Smooth muscle cell (in vitro differentiated cells): ENCODE measurements around the gene VTI1A. TPM values are rescaled to one million over a fixed set of nuclear protein-coding genes. Genes with fewer than 3 reads are reported as not detected.
A peak's percentile ranks its signal among the peaks of the same experiment; 100 is the strongest.

Source experiments
- DNase-seq: peaks from one replicate; lab custom pipeline; 2025; ENCODE audit not compliant: unreplicated experiment; lab: John Stamatoyannopoulos, UW
- H2AFZ ChIP-seq: fragments of 200-600 bp; sonication (generic); 2 replicates; pipeline ENCODE4 v1.6.0; 2016; ENCODE audit warnings: antibody characterized with exemption, low read depth, mild to moderate bottlenecking
- H3F3A ChIP-seq: fragments of 200-600 bp; sonication (generic); 2 replicates; pipeline ENCODE4 v1.6.0; 2017; ENCODE audit warnings: antibody characterized with exemption, low read depth
- H3K27ac ChIP-seq: fragments of 200-600 bp; sonication (generic); 2 replicates; pipeline ENCODE4 v1.5.1; 2016; ENCODE audit warnings: low read depth, mild to moderate bottlenecking
- H3K27me3 ChIP-seq: fragments of 200-600 bp; sonication (generic); 2 replicates; pipeline ENCODE4 v1.6.1; 2016; ENCODE audit warnings: low read depth, mild to moderate bottlenecking
- H3K36me3 ChIP-seq: fragments of 200-600 bp; sonication (generic); 2 replicates; pipeline ENCODE4 v1.5.1; 2016; ENCODE audit warnings: low read depth
- H3K4me1 ChIP-seq: fragments of 200-600 bp; sonication (generic); 2 replicates; pipeline ENCODE4 v1.5.1; 2016; ENCODE audit warnings: low read depth
- H3K4me2 ChIP-seq: fragments of 200-600 bp; sonication (generic); 2 replicates; pipeline ENCODE4 v1.6.0; 2016; ENCODE audit warnings: mild to moderate bottlenecking
- H3K4me3 ChIP-seq: fragments of 200-600 bp; sonication (generic); 2 replicates; pipeline ENCODE4 v1.5.1; 2016; ENCODE audit warnings: mild to moderate bottlenecking
- H3K79me2 ChIP-seq: fragments of 200-600 bp; sonication (generic); 2 replicates; pipeline ENCODE4 v1.6.0; 2016; ENCODE audit warnings: low read depth, mild to moderate bottlenecking
- H3K9ac ChIP-seq: fragments of 200-600 bp; sonication (generic); 2 replicates; pipeline ENCODE4 v1.6.0; 2016; ENCODE audit warnings: low read depth
- H3K9me3 ChIP-seq: fragments of 200-600 bp; sonication (generic); replicated peaks from 2 replicates; pipeline ENCODE4 v1.5.1; 2016; ENCODE audit warnings: low read depth
- H4K20me1 ChIP-seq: fragments of 200-600 bp; sonication (generic); 2 replicates; pipeline ENCODE4 v1.6.0; 2016; ENCODE audit warnings: low read depth
- CTCF ChIP-seq: fragments of 200-600 bp; sonication (generic); IDR thresholded peaks from 2 replicates; pipeline ENCODE4 v1.5.1; 2017; ENCODE audit warnings: borderline replicate concordance, mild to moderate bottlenecking, antibody characterized with exemption; ENCODE audit not compliant: insufficient read depth, poor library complexity, severe bottlenecking
- WGBS: methylation state at CpG from one replicate; pipeline ENCODE4 v1.1.7; 2016; ENCODE audit warnings: low lambda C conversion rate; 5-methylcytosine and 5-hydroxymethylcytosine counted together
- polyA plus RNA-seq: library from polyadenylated mRNA; unstranded; fragments of >200 nt; fragmentation: Nextera tagmentation; extraction: Ambion mirVana; gene quantifications from 2 replicates; pipeline ENCODE4 v1.2.1, GENCODE V29; 2016
- total RNA-seq: library from RNA; depleted of rRNA; stranded (reverse); fragments of >200 nt; gene quantifications from 2 replicates; pipeline ENCODE4 v1.2.3, GENCODE V29; 2014

The VTI1A gene
- total and polyA plus RNA-seq, 2 experiments from 2014 or later, result 14.0 to 21.8 TPM

GRCh38 chr10:112784022-112784461 is 337.0 kb downstream of the VTI1A start:
- Histone ChIP-seq H3K4me3 (no peak overlapping the region), H3K4me1 (peaks cover 21% of the 10 kb centered on the region), H3K27ac (no peak overlapping the region), H3F3A (no peaks in the 10 kb centered on the region), H3K9me3 (peaks cover 1% of the 10 kb centered on the region), H3K9ac (no peak overlapping the region), H3K27me3 (no peaks in the 10 kb centered on the region), H3K79me2 (no peaks in the 10 kb centered on the region), H4K20me1 (no peaks in the 10 kb centered on the region), H3K36me3 (no peaks in the 10 kb centered on the region), H2AFZ (no peak overlapping the region), H3K4me2 (peak overlapping the region; percentile 42)
- WGBS, result 31% methylated on average over 8 of the region's 8 CpGs
- TF ChIP-seq CTCF, result no peak
- no peak for DNase-seq

- Histone ChIP-seq H3F3A (no peaks in the 10 kb centered on the region), H3K4me2 (no peak overlapping the region), H3K79me2 (no peaks in the 10 kb centered on the region), H3K27ac (no peak overlapping the region), H3K9ac (no peak overlapping the region), H4K20me1 (no peaks in the 10 kb centered on the region), H3K4me3 (no peak overlapping the region), H3K36me3 (no peaks in the 10 kb centered on the region), H3K27me3 (no peaks in the 10 kb centered on the region), H3K9me3 (peaks cover 3% of the 10 kb centered on the region), H2AFZ (no peak overlapping the region), H3K4me1 (peaks cover 14% of the 10 kb centered on the region)
- DNase-seq, result no peak
- TF ChIP-seq CTCF, result no peak
These were observed 338.1 kb downstream of the VTI1A start for GRCh38 chr10:112785089-112785488.

GRCh38 chr10:112789248-112789647 is 342.2 kb downstream of the VTI1A start:
- Histone ChIP-seq H3K9ac (no peak overlapping the region), H3K36me3 (no peaks in the 10 kb centered on the region), H3K4me1 (peaks cover 17% of the 10 kb centered on the region), H3K27me3 (no peaks in the 10 kb centered on the region), H3K9me3 (peaks cover 3% of the 10 kb centered on the region), H3K79me2 (no peaks in the 10 kb centered on the region), H3K27ac (no peak overlapping the region), H4K20me1 (no peaks in the 10 kb centered on the region), H3K4me2 (no peak overlapping the region), H3F3A (peaks cover 5% of the 10 kb centered on the region), H2AFZ (no peak overlapping the region), H3K4me3 (no peak overlapping the region)
- no peak for TF ChIP-seq CTCF
- DNase-seq, result no peak

GRCh38 chr10:112790030-112790429 is 343.0 kb downstream of the VTI1A start:
- WGBS, result 36% methylated on average over 1 of the region's 1 CpG
- no peak for DNase-seq

More at GRCh38 chr10:112790030-112790429, 343.0 kb downstream of the VTI1A start:
- H3K9me3 ChIP-seq, result peaks cover 3% of the 10 kb centered on the region
- H4K20me1 ChIP-seq, result no peaks in the 10 kb centered on the region
- no peak overlapping the region for H3K27ac ChIP-seq
- H2AFZ ChIP-seq, result no peak overlapping the region
- no peaks in the 10 kb centered on the region for H3K79me2 ChIP-seq
- H3K4me1 ChIP-seq, result peaks cover 9% of the 10 kb centered on the region
- peaks cover 5% of the 10 kb centered on the region for H3F3A ChIP-seq
- H3K36me3 ChIP-seq, result no peaks in the 10 kb centered on the region
- no peak overlapping the region for H3K4me3 ChIP-seq
- H3K27me3 ChIP-seq, result no peaks in the 10 kb centered on the region
- no peak for TF ChIP-seq CTCF
- H3K4me2 ChIP-seq, result no peak overlapping the region
- no peak overlapping the region for H3K9ac ChIP-seq
